Lung (tissue), 12 donors: ENCODE data around the gene WDR43. TPM values are rescaled to one million over a fixed set of nuclear protein-coding genes. Genes with fewer than 3 reads are reported as not detected.

Source experiments
- ATAC-seq: fragments of 200-7000 bp; cut with Tn5 transposase; one replicate; pipeline ENCODE4 v1.9.1; 2020; ENCODE audit warnings: moderate number of reproducible peaks; ENCODE audit not compliant: insufficient read depth, low FRiP score
- DNase-seq, 3 donors: peaks; one replicate each; pipeline ENCODE4 v3.0.0-alpha.2; 2013 to 2017
- H3K27ac ChIP-seq, 2 donors: one replicate each; pipeline ENCODE4 v1.5.1; 2013; ENCODE audit warnings: mild to moderate bottlenecking in 2 of 2, moderate library complexity in 2 of 2, control low read depth in 1 of 2, inconsistent platforms in 1 of 2, low read depth in 1 of 2, low read length in 1 of 2
- H3K27me3 ChIP-seq, 3 donors: one replicate each; pipeline ENCODE4 v1.5.1; 2013; ENCODE audit warnings: low read length in 2 of 3; ENCODE audit not compliant: control insufficient read depth in 3 of 3, insufficient read depth in 3 of 3
- H3K36me3 ChIP-seq, 4 donors: one replicate each; pipeline ENCODE4 v1.5.1; 2013; ENCODE audit warnings: low read length in 4 of 4, mild to moderate bottlenecking in 1 of 4, moderate library complexity in 1 of 4; ENCODE audit not compliant: control insufficient read depth in 4 of 4, insufficient read depth in 4 of 4
- H3K4me1 ChIP-seq, 5 donors: one replicate each; pipeline ENCODE4 v1.5.1; 2013; ENCODE audit warnings: low read length in 5 of 5, mild to moderate bottlenecking in 2 of 5, moderate library complexity in 1 of 5; ENCODE audit not compliant: control insufficient read depth in 5 of 5, insufficient read depth in 5 of 5
- H3K4me3 ChIP-seq: one replicate; pipeline ENCODE4 v1.5.1; 2013; ENCODE audit warnings: mild to moderate bottlenecking, control low read depth, moderate library complexity
- H3K9ac ChIP-seq, 2 donors: one replicate each; pipeline ENCODE4 v1.5.1; 2013; ENCODE audit warnings: low read length in 2 of 2, control low read depth in 1 of 2; ENCODE audit not compliant: insufficient read depth in 1 of 2
- H3K9me3 ChIP-seq, 4 donors: one replicate each; pipeline ENCODE4 v1.5.1; 2013; ENCODE audit warnings: low read length in 3 of 4, mild to moderate bottlenecking in 1 of 4, moderate library complexity in 1 of 4; ENCODE audit not compliant: control insufficient read depth in 4 of 4, insufficient read depth in 3 of 4
- WGBS, 2 donors: extraction: QIAGEN DNeasy Blood & Tissue Kit; methylation state at CpG; one replicate each; pipeline ENCODE4 v1.1.7; 2013; 5-methylcytosine and 5-hydroxymethylcytosine counted together
- polyA plus RNA-seq, 2 donors: library from polyadenylated mRNA; stranded (reverse); fragments of 200-250 nt; gene quantifications; one replicate each; pipeline ENCODE4 v1.2.1, GENCODE V29; 2013
- total RNA-seq, 2 donors: library from RNA; depleted of rRNA in 1 of 2; stranded (reverse); fragments of >200 nt in 1 of 2; gene quantifications; one replicate each; pipeline ENCODE4 v1.2.1, GENCODE V29; 2014 to 2021
- TF ChIP-seq, protein P1 (sequence below): IDR thresholded peaks from 2 replicates; pipeline ENCODE4 v1.5.1; 2012; ENCODE audit warnings: mild to moderate bottlenecking; ENCODE audit errors: control extremely low read depth, extremely low read depth
- donor health status: control.
- donor health status: control.
- donor health status: Bipolar disorder and iron deficiency.
- donor health status: healthy.
- donor health status: DM: yes; HTN: yes; CAD: no.

Gene WDR43
- total and polyA plus RNA-seq, 4 donors = 8.2 to 40.2 (median 28.1) TPM

DNA sequence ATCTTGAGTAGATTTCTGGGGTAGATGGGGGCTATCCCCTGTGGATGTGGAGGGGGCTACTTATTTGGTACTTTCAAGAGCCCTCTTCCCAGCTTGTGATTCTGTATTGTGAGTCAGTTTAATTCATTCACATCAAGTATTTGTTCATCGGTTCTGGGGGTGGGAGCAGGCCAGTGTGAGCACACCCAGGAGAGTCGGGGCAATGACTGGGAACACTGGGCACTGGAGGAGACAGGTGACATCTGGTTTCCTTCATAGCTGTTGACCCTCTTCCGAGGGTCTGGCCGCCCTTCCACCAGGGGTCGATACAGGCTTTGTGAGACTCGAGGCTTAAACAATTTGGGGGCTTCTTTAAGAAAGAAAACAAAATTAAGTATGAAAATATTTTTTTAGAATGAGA lies 84.1 kb downstream of the WDR43 start:
- DNase-seq (no peak), ATAC-seq (no peak)
- Histone ChIP-seq H3K9me3 (no peaks in the 10 kb centered on the region), H3K4me1 (peaks cover 0 to 10% (median 0%) of the 10 kb centered on the region in 5 donors), H3K36me3 (no peaks in the 10 kb centered on the region), H3K27me3 (no peaks in the 10 kb centered on the region), H3K27ac (no peak overlapping the region), H3K9ac (no peak overlapping the region), H3K4me3 (no peak overlapping the region)
- 71 to 87% methylated on average over 6 of the region's 6 CpGs for WGBS, 2 donors
- TF ChIP-seq, protein P1, sequence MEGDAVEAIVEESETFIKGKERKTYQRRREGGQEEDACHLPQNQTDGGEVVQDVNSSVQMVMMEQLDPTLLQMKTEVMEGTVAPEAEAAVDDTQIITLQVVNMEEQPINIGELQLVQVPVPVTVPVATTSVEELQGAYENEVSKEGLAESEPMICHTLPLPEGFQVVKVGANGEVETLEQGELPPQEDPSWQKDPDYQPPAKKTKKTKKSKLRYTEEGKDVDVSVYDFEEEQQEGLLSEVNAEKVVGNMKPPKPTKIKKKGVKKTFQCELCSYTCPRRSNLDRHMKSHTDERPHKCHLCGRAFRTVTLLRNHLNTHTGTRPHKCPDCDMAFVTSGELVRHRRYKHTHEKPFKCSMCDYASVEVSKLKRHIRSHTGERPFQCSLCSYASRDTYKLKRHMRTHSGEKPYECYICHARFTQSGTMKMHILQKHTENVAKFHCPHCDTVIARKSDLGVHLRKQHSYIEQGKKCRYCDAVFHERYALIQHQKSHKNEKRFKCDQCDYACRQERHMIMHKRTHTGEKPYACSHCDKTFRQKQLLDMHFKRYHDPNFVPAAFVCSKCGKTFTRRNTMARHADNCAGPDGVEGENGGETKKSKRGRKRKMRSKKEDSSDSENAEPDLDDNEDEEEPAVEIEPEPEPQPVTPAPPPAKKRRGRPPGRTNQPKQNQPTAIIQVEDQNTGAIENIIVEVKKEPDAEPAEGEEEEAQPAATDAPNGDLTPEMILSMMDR = no peak

DNA sequence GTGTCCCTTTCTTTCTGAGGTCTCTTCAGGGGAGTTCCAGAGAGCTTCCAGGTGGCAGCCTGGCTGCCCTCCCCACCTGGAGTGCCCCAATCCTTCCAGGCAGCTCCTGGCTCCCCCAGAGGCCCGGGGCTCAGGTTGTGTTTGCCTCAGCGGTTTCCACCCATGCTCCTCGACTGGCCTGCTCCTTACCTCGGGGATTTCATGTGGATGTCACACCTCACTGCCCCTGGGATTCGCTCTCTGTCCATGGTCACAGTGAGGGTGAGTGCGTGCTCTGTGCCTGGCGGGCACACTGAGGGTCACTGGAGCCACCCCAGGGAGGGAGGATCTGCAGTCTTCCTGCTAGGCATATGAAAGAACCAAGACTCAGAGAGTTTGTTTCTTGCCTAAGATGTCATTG lies 84.6 kb downstream of the WDR43 start:
- ATAC-seq (no peak), DNase-seq (no peak)
- WGBS, 2 donors = 60 to 77% methylated on average over 7 of the region's 7 CpGs
- no peaks in the 10 kb centered on the region for H3K9me3 ChIP-seq
- peaks cover 0 to 10% (median 0%) of the 10 kb centered on the region in 5 donors for H3K4me1 ChIP-seq
- no peaks in the 10 kb centered on the region for H3K36me3 ChIP-seq
- no peaks in the 10 kb centered on the region for H3K27me3 ChIP-seq
- no peak overlapping the region for H3K27ac ChIP-seq
- no peak overlapping the region for H3K4me3 ChIP-seq
- no peak overlapping the region for H3K9ac ChIP-seq
- TF ChIP-seq, protein P1 = no peak

DNA sequence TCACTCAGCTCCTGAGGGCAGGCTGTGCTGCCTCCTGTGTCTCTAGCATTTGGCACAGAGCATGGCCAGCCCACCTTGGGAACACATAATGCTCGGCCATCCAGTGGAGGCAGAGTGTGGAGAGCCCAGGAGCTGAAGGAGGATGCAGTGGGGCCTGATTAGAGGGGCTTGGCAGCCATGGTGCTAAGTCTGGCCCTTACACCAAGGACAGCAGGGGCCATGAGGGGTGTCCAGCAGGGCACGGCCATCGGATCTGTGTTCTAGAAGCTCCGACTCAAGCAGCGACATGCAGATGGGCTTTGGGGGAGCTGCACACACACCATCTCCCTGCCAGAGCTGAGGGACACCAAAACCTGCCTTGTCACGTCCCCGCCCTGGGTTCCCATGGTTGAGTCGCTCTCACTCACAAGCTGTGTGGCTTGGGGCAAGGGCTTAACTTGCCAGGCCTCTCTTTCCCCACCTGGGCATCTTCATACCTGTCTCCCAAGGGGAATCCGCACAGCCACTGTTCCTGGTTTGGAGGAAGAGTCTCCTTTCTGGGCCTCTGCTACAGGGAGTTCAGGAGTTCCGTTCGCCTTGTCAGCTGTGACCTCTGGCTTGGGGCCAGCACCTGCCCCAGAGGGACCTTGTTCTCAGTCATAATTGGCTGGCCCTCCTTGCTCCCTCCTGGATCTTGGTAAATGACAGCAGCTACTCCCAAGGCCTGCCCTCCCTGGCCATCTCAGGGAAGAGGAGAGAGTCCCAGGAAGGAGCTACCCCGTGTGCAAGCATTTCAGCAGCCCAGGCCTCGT lies 85.3 kb downstream of the WDR43 start:
- Histone ChIP-seq H3K27me3 (no peaks in the 10 kb centered on the region), H3K36me3 (no peaks in the 10 kb centered on the region), H3K9ac (no peak overlapping the region), H3K27ac (no peak overlapping the region), H3K4me3 (no peak overlapping the region), H3K4me1 (peaks cover 0 to 10% (median 0%) of the 10 kb centered on the region in 5 donors), H3K9me3 (no peaks in the 10 kb centered on the region)
- ATAC-seq (no peak), DNase-seq (no peak)
- WGBS, 2 donors = 76 to 82% methylated on average over 13 of the region's 13 CpGs
- TF ChIP-seq, protein P1 = no peak
